GM12878 (cell line): ENCODE measurements around the gene SP110. TPM values are rescaled to one million over a fixed set of nuclear protein-coding genes. Genes with fewer than 3 reads are reported as not detected.
A peak's percentile ranks its signal among the peaks of the same experiment; 100 is the strongest.

ENCODE experiments used
- ATAC-seq: fragments of 200-7000 bp; cut with Tn5 transposase; 3 replicates; pipeline ENCODE4 v1.9.1; 2020; ENCODE audit warnings: mild to moderate bottlenecking, moderate library complexity
- BruUV-seq: library from RNA; stranded (reverse); fragments of 400-500 nt; replicated peaks from 2 replicates; lab custom pipeline; 2021; lab: Mats Ljungman, UMichigan
- CTCF ChIA-PET: fragments of 300-600 bp; sonication (Branson Sonifier 250); formaldehyde crosslinking; extraction: SDS; loops from one replicate; lab custom pipeline; 2021; ENCODE audit warnings: inconsistent platforms; lab: Yijun Ruan, JAX
- POLR2A ChIA-PET: fragments of 350-600 bp; formaldehyde crosslinking; extraction: SDS; loops from one replicate; lab custom pipeline; 2021; ENCODE audit warnings: inconsistent platforms; lab: Charles Lee
- RAD21 ChIA-PET: fragments of 300-600 bp; sonication (Branson Sonifier 250); formaldehyde crosslinking; loops from one replicate; lab custom pipeline; 2023; ENCODE audit warnings: antibody characterized with exemption; ENCODE audit not compliant: unreplicated experiment; lab: Charles Lee
- SMC1A ChIA-PET: fragments of 300-600 bp; sonication (Branson Sonifier 250); formaldehyde crosslinking; loops from one replicate; lab custom pipeline; 2023; ENCODE audit not compliant: unreplicated experiment, uncharacterized antibody; lab: Charles Lee
- DNase-seq: peaks from one replicate; pipeline ENCODE4 v3.0.0-alpha.2; 2011; ENCODE audit warnings: low read depth, low spot score
- FAIRE-seq: peaks from 3 replicates; lab custom pipeline; 2011; peaks lifted over from hg19 to GRCh38; lab: Jason Lieb, UNC
- H2AFZ ChIP-seq: 2 replicates; pipeline ENCODE4 v1.6.0; 2011; ENCODE audit warnings: low read depth, low read length, control low read depth; ENCODE audit not compliant: control insufficient read depth
- H3K27ac ChIP-seq: 2 replicates; pipeline ENCODE4 v1.5.1; 2011; ENCODE audit warnings: control low read depth; ENCODE audit not compliant: control insufficient read depth, insufficient read depth
- H3K27me3 ChIP-seq, 2 experiments: replicated peaks in 1 of 2; 2 replicates each; pipeline versions ENCODE4 v1.6.0 to v1.6.1; 2011; ENCODE audit warnings: low read length in 1 of 2; ENCODE audit not compliant: control insufficient read depth in 2 of 2, insufficient read depth in 2 of 2
- H3K36me3 ChIP-seq, 2 experiments: 2 replicates each; pipeline ENCODE4 v1.5.1; 2011; ENCODE audit warnings: low read length in 1 of 2; ENCODE audit not compliant: control insufficient read depth in 2 of 2, insufficient read depth in 2 of 2
- H3K4me1 ChIP-seq: 2 replicates; pipeline ENCODE4 v1.6.1; 2011; ENCODE audit warnings: mild to moderate bottlenecking, low read length, moderate library complexity, mixed read lengths; ENCODE audit not compliant: control insufficient read depth, insufficient read depth
- H3K4me2 ChIP-seq: 2 replicates; pipeline ENCODE4 v1.6.0; 2011; ENCODE audit warnings: control low read depth; ENCODE audit not compliant: control insufficient read depth, insufficient read depth
- H3K4me3 ChIP-seq: fragments of 200-600 bp; sonication (generic); 2 replicates; pipeline ENCODE4 v1.5.1; 2016
- H3K79me2 ChIP-seq: 2 replicates; pipeline ENCODE4 v1.6.0; 2011; ENCODE audit warnings: low read length; ENCODE audit not compliant: control insufficient read depth, insufficient read depth
- H3K9ac ChIP-seq: 2 replicates; pipeline ENCODE4 v1.8.0; 2011; ENCODE audit warnings: low read length, control low read depth, mixed read lengths; ENCODE audit not compliant: control insufficient read depth, insufficient read depth
- H3K9me3 ChIP-seq: replicated peaks from 3 replicates; pipeline ENCODE4 v1.5.1; 2011; ENCODE audit warnings: mild to moderate bottlenecking, low read length; ENCODE audit not compliant: control insufficient read depth, insufficient read depth
- H4K20me1 ChIP-seq: 2 replicates; pipeline ENCODE4 v1.6.0; 2011; ENCODE audit not compliant: control insufficient read depth, insufficient read depth
- EED ChIP-seq: sonication (generic); IDR thresholded peaks from 2 replicates; pipeline ENCODE4 v1.6.1; 2016; ENCODE audit warnings: antibody characterized with exemption, low read depth
- IKZF1 ChIP-seq: fragments of 450-650 bp; conservative IDR thresholded peaks from 2 replicates; pipeline ENCODE4 v1.6.1; 2017; ENCODE audit warnings: antibody characterized with exemption, mild to moderate bottlenecking
- IRF4 ChIP-seq: IDR thresholded peaks from 2 replicates; pipeline ENCODE4 v1.6.1; 2011; ENCODE audit warnings: low read depth, low read length
- KDM1A ChIP-seq: fragments of 200-600 bp; sonication (generic); IDR thresholded peaks from 2 replicates; pipeline ENCODE4 v1.6.1; 2016; ENCODE audit warnings: borderline replicate concordance
- MYC ChIP-seq: IDR thresholded peaks from 2 replicates; pipeline ENCODE4 v1.6.1; 2011; ENCODE audit warnings: mild to moderate bottlenecking, low read length, moderate library complexity, inconsistent platforms; ENCODE audit not compliant: insufficient read depth, insufficient replicate concordance, insufficient read length, severe bottlenecking
- SMARCA5 ChIP-seq: fragments of 450-650 bp; IDR thresholded peaks from 2 replicates; pipeline ENCODE4 v1.6.1; 2017; ENCODE audit warnings: mild to moderate bottlenecking
- SPI1 ChIP-seq: IDR thresholded peaks from 2 replicates; pipeline ENCODE4 v1.6.1; 2011; ENCODE audit warnings: low read depth, mild to moderate bottlenecking, low read length, moderate library complexity, borderline replicate concordance; ENCODE audit not compliant: insufficient read depth
- TCF3 ChIP-seq: IDR thresholded peaks from 2 replicates; pipeline ENCODE4 v1.6.1; 2012; ENCODE audit warnings: low read depth, mild to moderate bottlenecking, low read length, borderline replicate concordance; ENCODE audit not compliant: insufficient read depth
- TCF7 ChIP-seq: IDR thresholded peaks from 2 replicates; pipeline ENCODE4 v1.6.1; 2014; ENCODE audit warnings: antibody characterized with exemption, borderline replicate concordance
- WGBS: methylation state at CpG from one replicate; pipeline ENCODE4 v1.1.6; 2016; ENCODE audit warnings: low lambda C conversion rate; ENCODE audit not compliant: insufficient replicate concordance, insufficient coverage; ENCODE audit errors: missing lambda C conversion rate; 5-methylcytosine and 5-hydroxymethylcytosine counted together
- in situ Hi-C: fragments of 300-500 bp; cut with MboI; formaldehyde crosslinking; loops from 9 replicates; pipeline ENCODE4 v1.14.3; 2018; ENCODE audit warnings: mixed read lengths
- intact Hi-C: fragments of 100-400 bp; cut with micrococcal nuclease; formaldehyde crosslinking; loops from one replicate; pipeline ENCODE4 v1.14.2; 2022; ENCODE audit not compliant: unreplicated experiment
- polyA plus RNA-seq, 11 experiments: library from polyadenylated mRNA; depleted of rRNA in 4 of 11; unstranded in 6 of 11; stranded (reverse) in 5 of 11; fragments of >200 nt; fragmentation: Nextera tagmentation in 4 of 11; fragmentation: Illumina TruSeq in 1 of 11; extraction: Ambion mirVana in 4 of 11; extraction: Trizol in 1 of 11; gene quantifications; 1 replicate in 1 of 11; 2 replicates in 10 of 11; pipeline versions ENCODE4 v1.2.1 to v1.2.3, GENCODE V29; 2011 to 2016; ENCODE audit warnings: inconsistent platforms in 2 of 11, missing spikeins in 2 of 11, low read depth in 1 of 11
- total RNA-seq, 4 experiments: library from RNA; depleted of rRNA in 3 of 4; stranded (reverse); fragments of >200 nt in 3 of 4; fragmentation: Illumina TruSeq in 1 of 4; extraction: Trizol in 1 of 4; gene quantifications; 2 replicates each; pipeline versions ENCODE4 v1.2.1 to v1.2.3, GENCODE V29; 2013 to 2021

The SP110 gene
- total and polyA plus RNA-seq, 10 of the 15 experiments (the other 5 are each of a cell fraction or from before 2014, with no cell fraction given) = 81.2 to 149 (median 100) TPM

- POLR2A ChIA-PET = interaction anchor here (0.8 to 3.2 kb wide), 6 partner anchors 9 to 396 kb away, joined by 3 to 20 read pairs (median 3); no protein-coding TSS in a partner anchor
- H3K79me2 ChIP-seq = peaks cover 39% of the 10 kb centered on the region
- SMC1A ChIA-PET = interaction anchor here (1.0 to 8.5 kb wide), 8 partner anchors 9 to 216 kb away, joined by 3 to 121 read pairs (median 4); partner anchors contain the start of gene SP140L
- peak overlapping the region; percentile 77 for H3K4me2 ChIP-seq
- in situ Hi-C loops = no loop called here
- DNase-seq (no peak), FAIRE-seq (no peak), ATAC-seq (peak; percentile 63)
- H2AFZ ChIP-seq = no peak overlapping the region
- 0 out of 2 replicates have a peak, but pooled peaks cover 2% of the 10 kb centered on the region for H4K20me1 ChIP-seq
- peak overlapping the region; percentile 95 for H3K27ac ChIP-seq
- RAD21 ChIA-PET = interaction anchor here (1.1 to 4.2 kb wide), 8 partner anchors 9 to 397 kb away, joined by 4 to 30 read pairs (median 10); partner anchors contain the start of gene SP100
- CTCF ChIA-PET = interaction anchor here (1.0 to 4.3 kb wide), 5 partner anchors 10 to 392 kb away, joined by 3 to 36 read pairs (median 4); no protein-coding TSS in a partner anchor
- intact Hi-C loops = no loop called here
- TF ChIP-seq SMARCA5 (peak; percentile 42; the same call in 1 of the 2 replicates), SPI1 (peak; percentile 71), MYC (no peak), TCF7 (peak; percentile 38; the same call in 1 of the 2 replicates)
- H3K4me1 ChIP-seq = peaks cover 26% of the 10 kb centered on the region
- H3K9ac ChIP-seq = peak overlapping the region; percentile 88
- no peaks in the 10 kb centered on the region for H3K9me3 ChIP-seq
- H3K4me3 ChIP-seq = peak overlapping the region; percentile 82
- WGBS = 0% methylated on average over 2 of the region's 2 CpGs
- no peaks in the 10 kb centered on the region for H3K27me3 ChIP-seq
- peaks cover 4 to 23% of the 10 kb centered on the region in 2 experiments for H3K36me3 ChIP-seq
- BruUV-seq = no TSS peak
Observed at GRCh38 chr2:230218421-230218820, 1.4 kb downstream of the SP110 start.

- no peak overlapping the region for H2AFZ ChIP-seq
- H3K79me2 ChIP-seq = peaks cover 39% of the 10 kb centered on the region
- 0 out of 2 replicates have a peak, but pooled peaks cover 2% of the 10 kb centered on the region for H4K20me1 ChIP-seq
- no peaks in the 10 kb centered on the region for H3K27me3 ChIP-seq
- CTCF ChIA-PET = interaction anchor here (1.4 to 4.3 kb wide), 3 partner anchors 10 to 15 kb away, joined by 3 to 36 read pairs (median 6); no protein-coding TSS in a partner anchor
- DNase-seq (no peak), FAIRE-seq (no peak), ATAC-seq (peak; percentile 36)
- 2% methylated on average over 3 of the region's 3 CpGs for WGBS
- H3K4me1 ChIP-seq = peaks cover 19% of the 10 kb centered on the region
- H3K4me2 ChIP-seq = peak overlapping the region; percentile 77
- BruUV-seq = no TSS peak
- H3K4me3 ChIP-seq = peak overlapping the region; percentile 82
- peak overlapping the region; percentile 95 for H3K27ac ChIP-seq
- intact Hi-C loops = loop anchor here (2.0 kb wide), 2 partner anchors 15 to 29 kb away; no protein-coding TSS in a partner anchor
- H3K9ac ChIP-seq = no peak overlapping the region
- RAD21 ChIA-PET = interaction anchor here (0.7 to 4.2 kb wide), 7 partner anchors 8 to 385 kb away, joined by 3 to 30 read pairs (median 8); partner anchors contain the start of gene SP140
- H3K36me3 ChIP-seq = peaks cover 8 to 33% of the 10 kb centered on the region in 2 experiments
- POLR2A ChIA-PET = interaction anchor here (1.0 to 3.2 kb wide), 5 partner anchors 8 to 254 kb away, joined by 3 to 20 read pairs (median 5); partner anchors contain the start of gene SP140
- TF ChIP-seq SPI1 (peak; percentile 71), EED (0 out of 2 replicates have a peak, but pooled peaks have one; percentile 29), IRF4 (0 out of 2 replicates have a peak, but pooled peaks have one; percentile 5), KDM1A (no peak), TCF3 (no peak), IKZF1 (0 out of 2 replicates have a peak, but pooled peaks have one; percentile 13)
- H3K9me3 ChIP-seq = no peaks in the 10 kb centered on the region
- in situ Hi-C loops = no loop called here
- SMC1A ChIA-PET = interaction anchor here (1.2 to 8.5 kb wide), 4 partner anchors 9 to 63 kb away, joined by 4 to 121 read pairs (median 18); partner anchors contain the start of gene SP140
Observed at GRCh38 chr2:230217424-230217823, 2.4 kb downstream of the SP110 start.
